ENCODE data around the gene ZNF154. TPM values are rescaled to one million over a fixed set of nuclear protein-coding genes. Genes with fewer than 3 reads are reported as not detected.

The ZNF154 gene
- polyA plus RNA-seq, 2 of the 4 experiments (the other 2 are of a cell fraction) = not detected

DNA sequence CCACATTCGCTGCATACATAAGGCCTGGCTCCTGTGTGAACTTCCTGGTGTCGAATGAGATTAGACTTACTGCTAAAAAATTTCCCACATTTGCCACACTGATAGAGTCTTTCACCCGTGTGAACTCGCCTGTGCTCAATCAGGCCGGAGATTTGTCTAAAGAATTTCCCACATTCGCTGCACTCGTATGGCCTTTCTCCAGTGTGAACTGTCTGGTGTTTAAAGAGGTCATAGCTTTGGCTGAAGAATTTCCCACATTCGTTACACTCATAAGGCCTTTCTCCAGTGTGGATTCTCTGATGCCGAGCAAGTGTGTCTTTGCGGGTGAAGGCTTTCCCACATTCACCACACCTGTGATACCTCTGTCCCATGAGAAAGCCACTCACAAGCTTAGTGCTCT is 11.9 kb upstream of the ZNF154 start:
- Histone ChIP-seq H3K27ac (no peak overlapping the region), H3K4me1 (no peaks in the 10 kb centered on the region), H3K4me3 (no peak overlapping the region), H3K4me2 (no peak overlapping the region), H3K9me3 (peaks cover 91% of the 10 kb centered on the region)
- DNase-seq (ENCODE audit: low read depth in 1 of 2, low spot score in 1 of 2) (peak in 1 of 2 experiments; percentile 22), ATAC-seq (no peak), FAIRE-seq (no peak)
- CTCF ChIA-PET = interaction anchor here (1.0 to 1.5 kb wide), 2 partner anchors 9 to 33 kb away, joined by 3 read pairs; no protein-coding TSS in a partner anchor
- POLR2A ChIA-PET = no interaction called here
- 86% methylated on average over 10 of the region's 10 CpGs for WGBS (ENCODE audit: missing lambda C conversion rate)
- TF ChIP-seq MYC (IDR thresholded peaks at IDR 0.05; ENCODE audit: borderline replicate concordance, low read length) = no peak
- TF ChIP-seq NR3C1 (IDR thresholded peaks at IDR 0.05) = no peak
- no peak for TF ChIP-seq RCOR1 (IDR thresholded peaks at IDR 0.05; ENCODE audit: low read depth, low read length)
- TF ChIP-seq RFX5 (IDR thresholded peaks at IDR 0.05) = no peak
- no peak for TF ChIP-seq KDM1A (IDR thresholded peaks at IDR 0.05; ENCODE audit: low read depth)
- no peak for TF ChIP-seq SMC3 (IDR thresholded peaks at IDR 0.05)

GRCh38 chr19:57719901-57720519 is 11.0 kb upstream of the ZNF154 start:
- ATAC-seq (no peak), FAIRE-seq (no peak), DNase-seq (ENCODE audit: low read depth in 1 of 2, low spot score in 1 of 2) (no peak)
- ChIA-PET CTCF (interaction anchor here (1.5 kb wide), 1 partner anchor 32 kb away, joined by 3 read pairs; no protein-coding TSS in a partner anchor), POLR2A (no interaction called here)
- whole genome bisulfite sequencing (ENCODE audit: missing lambda C conversion rate) = 89% methylated on average over 4 of the region's 4 CpGs
- Histone ChIP-seq H3K27ac (no peak overlapping the region), H3K4me3 (no peak overlapping the region), H3K4me1 (no peaks in the 10 kb centered on the region), H3K4me2 (no peak overlapping the region), H3K9me3 (peaks cover 88% of the 10 kb centered on the region)
- TF ChIP-seq RARB (CRISPR knock-in tag; IDR thresholded peaks at IDR 0.05) (no peak), BCL3 (IDR thresholded peaks at IDR 0.05) (no peak)

DNA sequence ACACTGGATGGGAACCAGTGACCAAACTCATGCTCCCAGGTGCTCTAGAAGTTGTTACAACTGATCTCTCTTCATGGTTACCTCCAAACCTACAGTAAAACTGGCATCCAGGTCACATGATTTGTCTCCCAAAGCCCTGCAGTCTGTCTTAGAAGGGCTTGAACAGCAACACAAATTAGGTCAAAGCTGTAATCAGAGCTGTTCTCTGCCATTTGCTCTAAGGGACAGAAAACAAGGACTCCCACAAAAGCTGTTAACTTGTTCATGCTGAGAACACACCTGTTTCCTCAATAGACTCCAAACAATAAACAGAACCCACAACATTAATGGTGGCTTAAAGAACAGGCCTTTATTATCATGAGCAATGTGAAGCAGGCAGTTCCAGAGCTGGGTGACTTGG is 10.4 kb upstream of the ZNF154 start:
- ATAC-seq (no peak), FAIRE-seq (no peak), DNase-seq (ENCODE audit: low read depth in 1 of 2, low spot score in 1 of 2) (no peak)
- Histone ChIP-seq H3K4me1 (no peaks in the 10 kb centered on the region), H3K27ac (no peak overlapping the region), H3K4me2 (no peak overlapping the region), H3K4me3 (no peak overlapping the region), H3K9me3 (peaks cover 90% of the 10 kb centered on the region)
- CTCF ChIA-PET = interaction anchor here (1.5 kb wide), 1 partner anchor 31 kb away, joined by 3 read pairs; no protein-coding TSS in a partner anchor
- POLR2A ChIA-PET = no interaction called here
- TF ChIP-seq TFCP2L1 (CRISPR knock-in tag; IDR thresholded peaks at IDR 0.05) = no peak
- no peak for TF ChIP-seq HDAC2 (IDR thresholded peaks at IDR 0.05)
- TF ChIP-seq HES2 (IDR thresholded peaks at IDR 0.05) = no peak
- TF ChIP-seq KDM1A (IDR thresholded peaks at IDR 0.05; ENCODE audit: low read depth) = no peak
- no peak for TF ChIP-seq BHLHE40 (IDR thresholded peaks at IDR 0.05; ENCODE audit: low read depth, low read length)
- TF ChIP-seq MYC (IDR thresholded peaks at IDR 0.05; ENCODE audit: borderline replicate concordance, low read length) = no peak

GRCh38 chr19:57712222-57712621 is 3.2 kb upstream of the ZNF154 start:
- POLR2A ChIA-PET = no interaction called here
- DNase-seq (ENCODE audit: low read depth in 1 of 2, low spot score in 1 of 2) (no peak), ATAC-seq (no peak), FAIRE-seq (no peak)
- H3K4me3 ChIP-seq = no peak overlapping the region
- 0% methylated on average over 1 of the region's 1 CpG for WGBS (ENCODE audit: missing lambda C conversion rate)
- no peak overlapping the region for H3K4me2 ChIP-seq
- H3K27ac ChIP-seq = no peak overlapping the region
- no peaks in the 10 kb centered on the region for H3K4me1 ChIP-seq
- CTCF ChIA-PET = interaction anchor here (0.6 to 1.3 kb wide), 2 partner anchors 9 to 283 kb away, joined by 3 read pairs; no protein-coding TSS in a partner anchor
- H3K9me3 ChIP-seq = peaks cover 90% of the 10 kb centered on the region
- TF ChIP-seq KDM5A (IDR thresholded peaks at IDR 0.05) (no peak), HOXA7 (CRISPR knock-in tag; IDR thresholded peaks at IDR 0.05) (no peak), CHD2 (IDR thresholded peaks at IDR 0.05; ENCODE audit: low read length, partially characterized antibody) (no peak), RCOR1 (IDR thresholded peaks at IDR 0.05; ENCODE audit: low read depth, low read length) (no peak), BCL3 (IDR thresholded peaks at IDR 0.05) (no peak), PHF8 (IDR thresholded peaks at IDR 0.05; ENCODE audit: borderline replicate concordance, low read depth) (no peak), GATA3 (IDR thresholded peaks at IDR 0.05; ENCODE audit: borderline replicate concordance) (no peak), POLR2AphosphoS2 (conservative IDR thresholded peaks at IDR 0.05; ENCODE audit: low read length) (no peak), POLR2A (IDR thresholded peaks at IDR 0.05; ENCODE audit: low read length) (no peak), JUNB (IDR thresholded peaks at IDR 0.05) (no peak), NFE2L2 (conservative IDR thresholded peaks at IDR 0.05; ENCODE audit: low read length) (no peak)
- TF ChIP-seq, protein P1, sequence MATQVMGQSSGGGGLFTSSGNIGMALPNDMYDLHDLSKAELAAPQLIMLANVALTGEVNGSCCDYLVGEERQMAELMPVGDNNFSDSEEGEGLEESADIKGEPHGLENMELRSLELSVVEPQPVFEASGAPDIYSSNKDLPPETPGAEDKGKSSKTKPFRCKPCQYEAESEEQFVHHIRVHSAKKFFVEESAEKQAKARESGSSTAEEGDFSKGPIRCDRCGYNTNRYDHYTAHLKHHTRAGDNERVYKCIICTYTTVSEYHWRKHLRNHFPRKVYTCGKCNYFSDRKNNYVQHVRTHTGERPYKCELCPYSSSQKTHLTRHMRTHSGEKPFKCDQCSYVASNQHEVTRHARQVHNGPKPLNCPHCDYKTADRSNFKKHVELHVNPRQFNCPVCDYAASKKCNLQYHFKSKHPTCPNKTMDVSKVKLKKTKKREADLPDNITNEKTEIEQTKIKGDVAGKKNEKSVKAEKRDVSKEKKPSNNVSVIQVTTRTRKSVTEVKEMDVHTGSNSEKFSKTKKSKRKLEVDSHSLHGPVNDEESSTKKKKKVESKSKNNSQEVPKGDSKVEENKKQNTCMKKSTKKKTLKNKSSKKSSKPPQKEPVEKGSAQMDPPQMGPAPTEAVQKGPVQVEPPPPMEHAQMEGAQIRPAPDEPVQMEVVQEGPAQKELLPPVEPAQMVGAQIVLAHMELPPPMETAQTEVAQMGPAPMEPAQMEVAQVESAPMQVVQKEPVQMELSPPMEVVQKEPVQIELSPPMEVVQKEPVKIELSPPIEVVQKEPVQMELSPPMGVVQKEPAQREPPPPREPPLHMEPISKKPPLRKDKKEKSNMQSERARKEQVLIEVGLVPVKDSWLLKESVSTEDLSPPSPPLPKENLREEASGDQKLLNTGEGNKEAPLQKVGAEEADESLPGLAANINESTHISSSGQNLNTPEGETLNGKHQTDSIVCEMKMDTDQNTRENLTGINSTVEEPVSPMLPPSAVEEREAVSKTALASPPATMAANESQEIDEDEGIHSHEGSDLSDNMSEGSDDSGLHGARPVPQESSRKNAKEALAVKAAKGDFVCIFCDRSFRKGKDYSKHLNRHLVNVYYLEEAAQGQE (IDR thresholded peaks at IDR 0.05) = no peak
- TF ChIP-seq, protein P2, sequence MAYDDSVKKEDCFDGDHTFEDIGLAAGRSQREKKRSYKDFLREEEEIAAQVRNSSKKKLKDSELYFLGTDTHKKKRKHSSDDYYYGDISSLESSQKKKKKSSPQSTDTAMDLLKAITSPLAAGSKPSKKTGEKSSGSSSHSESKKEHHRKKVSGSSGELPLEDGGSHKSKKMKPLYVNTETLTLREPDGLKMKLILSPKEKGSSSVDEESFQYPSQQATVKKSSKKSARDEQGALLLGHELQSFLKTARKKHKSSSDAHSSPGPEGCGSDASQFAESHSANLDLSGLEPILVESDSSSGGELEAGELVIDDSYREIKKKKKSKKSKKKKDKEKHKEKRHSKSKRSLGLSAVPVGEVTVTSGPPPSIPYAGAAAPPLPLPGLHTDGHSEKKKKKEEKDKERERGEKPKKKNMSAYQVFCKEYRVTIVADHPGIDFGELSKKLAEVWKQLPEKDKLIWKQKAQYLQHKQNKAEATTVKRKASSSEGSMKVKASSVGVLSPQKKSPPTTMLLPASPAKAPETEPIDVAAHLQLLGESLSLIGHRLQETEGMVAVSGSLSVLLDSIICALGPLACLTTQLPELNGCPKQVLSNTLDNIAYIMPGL (CRISPR knock-in tag; IDR thresholded peaks at IDR 0.05; ENCODE audit: borderline replicate concordance) = no peak

Measured in A549 (cell line).